HepG2 (cell line): ENCODE measurements around the gene UBE2L6. TPM values are rescaled to one million over a fixed set of nuclear protein-coding genes. Genes with fewer than 3 reads are reported as not detected.
A peak's percentile ranks its signal among the peaks of the same experiment; 100 is the strongest.

Experiments
- ATF5 ChIP-seq: sonication (generic); formaldehyde crosslinking; IDR thresholded peaks from 2 replicates; pipeline ENCODE4 v1.4.0; 2020; ENCODE audit warnings: mild to moderate bottlenecking, low read depth, missing genetic modification reagents
- ELF3 ChIP-seq: IDR thresholded peaks from 2 replicates; pipeline ENCODE4 v1.6.1; 2016; ENCODE audit warnings: missing genetic modification reagents, missing compliant biosample characterization
- HNF1A ChIP-seq, 2 experiments: sonication (generic) in 1 of 2; formaldehyde crosslinking in 1 of 2; IDR thresholded peaks; 2 replicates each; pipeline versions ENCODE4 v1.4.0 to v1.6.1; 2016 to 2020; ENCODE audit warnings: borderline replicate concordance in 1 of 2, low read depth in 1 of 2, mild to moderate bottlenecking in 1 of 2, missing genetic modification reagents in 1 of 2
- HNRNPK ChIP-seq: fragments of 200-400 bp; formaldehyde crosslinking; IDR thresholded peaks from 2 replicates; pipeline ENCODE4 v1.6.1; 2018; ENCODE audit warnings: low read length, low read depth, moderate library complexity, mild to moderate bottlenecking; ENCODE audit not compliant: poor library complexity, severe bottlenecking
- MAX ChIP-seq: IDR thresholded peaks from 2 replicates; pipeline ENCODE4 v1.6.1; 2012; ENCODE audit warnings: inconsistent platforms
- NR2F6 ChIP-seq, 2 experiments: IDR thresholded peaks; 2 replicates each; pipeline ENCODE4 v1.6.1; 2016; ENCODE audit warnings: antibody characterized with exemption in 1 of 2, mild to moderate bottlenecking in 1 of 2
- PATZ1 ChIP-seq: sonication (generic); formaldehyde crosslinking; IDR thresholded peaks from 2 replicates; pipeline ENCODE4 v1.4.0; 2020; ENCODE audit warnings: missing genetic modification reagents
- ZNF281 ChIP-seq: sonication (generic); formaldehyde crosslinking; IDR thresholded peaks from 2 replicates; pipeline ENCODE4 v1.4.0; 2020; ENCODE audit warnings: missing genetic modification reagents, borderline replicate concordance
- ZNF609 ChIP-seq: sonication (generic); formaldehyde crosslinking; IDR thresholded peaks from 2 replicates; pipeline ENCODE4 v1.4.0; 2020; ENCODE audit warnings: mild to moderate bottlenecking, missing genetic modification reagents, borderline replicate concordance
- ZNF740 ChIP-seq: sonication (generic); formaldehyde crosslinking; IDR thresholded peaks from 2 replicates; pipeline ENCODE4 v1.4.0; 2020; ENCODE audit warnings: missing genetic modification reagents
- polyA plus RNA-seq, 8 experiments: library from polyadenylated mRNA; depleted of rRNA in 3 of 8; stranded (reverse) in 7 of 8; unstranded in 1 of 8; fragments of >200 nt; fragmentation: Illumina TruSeq in 4 of 8; extraction: Trizol in 4 of 8; gene quantifications; 2 replicates each; pipeline versions ENCODE4 v1.2.1 to v1.2.3, GENCODE V29; 2011 to 2016; ENCODE audit warnings: low read depth in 4 of 8, missing spikeins in 1 of 8, mixed read lengths in 1 of 8; ENCODE audit not compliant: insufficient read depth in 1 of 8
- total RNA-seq, 5 experiments: library from RNA; depleted of rRNA; stranded (reverse); fragments of >200 nt; fragmentation: Illumina TruSeq; extraction: Trizol; gene quantifications; 2 replicates each; pipeline ENCODE4 v1.2.3, GENCODE V29; 2016; ENCODE audit warnings: low read depth in 1 of 5

The UBE2L6 gene
- total and polyA plus RNA-seq, 2 of the 13 experiments (the other 11 are each of a cell fraction or from before 2014, with no cell fraction given), result 30.3 to 30.4 TPM

GRCh38 chr11:57514538-57515331, 52.7 kb downstream of the UBE2L6 start (continued):
- TF ChIP-seq ZNF609, result peak; percentile 75; the same call in 1 of the 2 replicates
- TF ChIP-seq ATF5, result no peak
- TF ChIP-seq ELF3 (CRISPR knock-in tag), result 0 out of 2 replicates have a peak, but pooled peaks have one; percentile 37
- TF ChIP-seq NR2F6 (IDR thresholded peaks at IDR 0.05), result peak; percentile 56
- TF ChIP-seq NR2F6 (CRISPR knock-in tag; IDR thresholded peaks at IDR 0.05), result peak; percentile 11; the same call in 1 of the 2 replicates
- TF ChIP-seq PATZ1 (CRISPR knock-in tag), result peak; percentile 98
- TF ChIP-seq MAX, result peak; percentile 92
- peak; percentile 23; the same call in 1 of the 2 replicates for TF ChIP-seq ZNF281 (CRISPR knock-in tag)
- TF ChIP-seq HNRNPK, result peak; percentile 31
- TF ChIP-seq HNF1A (IDR thresholded peaks at IDR 0.05; ENCODE audit: low read depth), result no peak
- TF ChIP-seq HNF1A (CRISPR knock-in tag; IDR thresholded peaks at IDR 0.05; ENCODE audit: borderline replicate concordance), result peak; percentile 57; the same call in 1 of the 2 replicates
- peak; percentile 6; the same call in 1 of the 2 replicates for TF ChIP-seq ZNF740
